ENCODE measurements around the gene ZNF837.
A peak's percentile ranks its signal among the peaks of the same experiment; 100 is the strongest.

Gene ZNF837

DNA sequence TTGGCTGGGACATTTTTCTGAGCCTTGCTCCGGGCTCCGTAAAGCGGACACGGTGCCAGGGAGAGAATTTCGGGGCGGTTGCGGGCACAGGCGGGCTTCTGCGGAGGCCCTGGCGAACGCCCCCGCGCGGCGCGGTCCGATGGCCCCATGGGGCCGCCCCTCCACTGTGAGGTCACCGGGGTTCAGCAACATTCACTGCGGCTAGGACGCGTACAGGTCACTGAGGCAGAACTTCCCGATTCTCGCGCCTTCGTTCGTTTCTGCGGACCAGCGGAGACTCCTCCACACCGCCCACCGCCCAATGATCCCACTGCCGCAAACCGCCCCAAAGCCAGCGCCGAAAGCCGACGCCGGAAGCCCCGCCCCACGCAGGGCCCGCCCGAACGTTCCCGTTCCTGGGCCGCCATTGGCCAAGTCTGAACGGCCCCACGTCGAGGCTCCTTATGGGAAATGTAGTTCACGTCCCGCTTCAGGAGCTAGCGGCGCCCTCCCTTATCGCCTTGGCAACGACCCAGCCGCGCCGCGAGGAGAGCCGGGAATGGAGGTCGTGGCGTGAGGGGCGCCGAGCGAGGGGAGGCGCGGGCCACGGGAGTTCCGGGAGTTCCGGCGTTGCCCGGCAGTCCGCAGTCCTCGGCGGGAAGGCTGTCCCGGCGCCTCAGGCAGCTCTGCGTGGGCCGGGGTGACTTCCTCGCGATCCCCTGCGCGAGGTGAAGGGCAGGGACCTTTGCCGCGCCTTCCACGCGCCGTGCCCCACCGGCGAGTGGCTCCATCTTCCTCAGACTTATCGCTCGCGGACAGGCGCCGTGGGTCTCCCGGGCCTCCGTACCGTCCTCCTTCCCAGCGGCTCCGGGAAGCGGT, 27.6 kb upstream of the ZNF837 start, which contains the start of gene ZNF584 (continued):
- TF ChIP-seq ZNF792 (tag by site-specific recombination; IDR thresholded peaks at IDR 0.05) (0 out of 2 replicates have a peak, but pooled peaks have one; percentile 58), ZNF24 (tag by site-specific recombination; IDR thresholded peaks at IDR 0.05) (peak; percentile 56; the same call in 1 of the 2 replicates), ZNF202 (tag by site-specific recombination; IDR thresholded peaks at IDR 0.05; ENCODE audit: borderline replicate concordance) (no peak), ZNF366 (tag by site-specific recombination; conservative IDR thresholded peaks at IDR 0.05) (no peak), ZNF214 (tag by site-specific recombination; IDR thresholded peaks at IDR 0.05; ENCODE audit: borderline replicate concordance) (no peak), ZNF184 (tag by site-specific recombination; IDR thresholded peaks at IDR 0.05) (no peak), ZNF311 (tag by site-specific recombination; IDR thresholded peaks at IDR 0.05; ENCODE audit: borderline replicate concordance) (no peak), ZSCAN30 (tag by site-specific recombination; IDR thresholded peaks at IDR 0.05) (peak; percentile 65), ZNF354C (tag by site-specific recombination; IDR thresholded peaks at IDR 0.05; ENCODE audit: borderline replicate concordance, low read depth) (no peak), ZNF791 (tag by site-specific recombination; IDR thresholded peaks at IDR 0.05) (no peak), ZNF2 (tag by site-specific recombination; IDR thresholded peaks at IDR 0.05) (peak; percentile 12; the same call in 1 of the 2 replicates), ZNF596 (tag by site-specific recombination; IDR thresholded peaks at IDR 0.05) (no peak), ZNF341 (tag by site-specific recombination; IDR thresholded peaks at IDR 0.05; ENCODE audit: low read depth) (0 out of 2 replicates have a peak, but pooled peaks have one; percentile 18), ZNF670 (tag by site-specific recombination; IDR thresholded peaks at IDR 0.05; ENCODE audit: low read depth) (no peak), OSR2 (tag by site-specific recombination; IDR thresholded peaks at IDR 0.05) (no peak), ZNF837 (tag by site-specific recombination; IDR thresholded peaks at IDR 0.05) (peak; percentile 40; the same call in 1 of the 2 replicates), ZEB2 (tag by site-specific recombination; IDR thresholded peaks at IDR 0.05) (peak; percentile 53), RBAK (tag by site-specific recombination; IDR thresholded peaks at IDR 0.05) (no peak), ZNF138 (tag by site-specific recombination; IDR thresholded peaks at IDR 0.05; ENCODE audit: borderline replicate concordance) (no peak), ZNF626 (tag by site-specific recombination; IDR thresholded peaks at IDR 0.05) (no peak), SCRT2 (tag by site-specific recombination; IDR thresholded peaks at IDR 0.05) (0 out of 2 replicates have a peak, but pooled peaks have one; percentile 1)
- TF ChIP-seq, protein P1, sequence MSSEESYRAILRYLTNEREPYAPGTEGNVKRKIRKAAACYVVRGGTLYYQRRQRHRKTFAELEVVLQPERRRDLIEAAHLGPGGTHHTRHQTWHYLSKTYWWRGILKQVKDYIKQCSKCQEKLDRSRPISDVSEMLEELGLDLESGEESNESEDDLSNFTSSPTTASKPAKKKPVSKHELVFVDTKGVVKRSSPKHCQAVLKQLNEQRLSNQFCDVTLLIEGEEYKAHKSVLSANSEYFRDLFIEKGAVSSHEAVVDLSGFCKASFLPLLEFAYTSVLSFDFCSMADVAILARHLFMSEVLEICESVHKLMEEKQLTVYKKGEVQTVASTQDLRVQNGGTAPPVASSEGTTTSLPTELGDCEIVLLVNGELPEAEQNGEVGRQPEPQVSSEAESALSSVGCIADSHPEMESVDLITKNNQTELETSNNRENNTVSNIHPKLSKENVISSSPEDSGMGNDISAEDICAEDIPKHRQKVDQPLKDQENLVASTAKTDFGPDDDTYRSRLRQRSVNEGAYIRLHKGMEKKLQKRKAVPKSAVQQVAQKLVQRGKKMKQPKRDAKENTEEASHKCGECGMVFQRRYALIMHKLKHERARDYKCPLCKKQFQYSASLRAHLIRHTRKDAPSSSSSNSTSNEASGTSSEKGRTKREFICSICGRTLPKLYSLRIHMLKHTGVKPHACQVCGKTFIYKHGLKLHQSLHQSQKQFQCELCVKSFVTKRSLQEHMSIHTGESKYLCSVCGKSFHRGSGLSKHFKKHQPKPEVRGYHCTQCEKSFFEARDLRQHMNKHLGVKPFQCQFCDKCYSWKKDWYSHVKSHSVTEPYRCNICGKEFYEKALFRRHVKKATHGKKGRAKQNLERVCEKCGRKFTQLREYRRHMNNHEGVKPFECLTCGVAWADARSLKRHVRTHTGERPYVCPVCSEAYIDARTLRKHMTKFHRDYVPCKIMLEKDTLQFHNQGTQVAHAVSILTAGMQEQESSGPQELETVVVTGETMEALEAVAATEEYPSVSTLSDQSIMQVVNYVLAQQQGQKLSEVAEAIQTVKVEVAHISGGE (tag by site-specific recombination; conservative IDR thresholded peaks at IDR 0.05; ENCODE audit: low read depth), result peak; percentile 53
- TF ChIP-seq, protein P2, sequence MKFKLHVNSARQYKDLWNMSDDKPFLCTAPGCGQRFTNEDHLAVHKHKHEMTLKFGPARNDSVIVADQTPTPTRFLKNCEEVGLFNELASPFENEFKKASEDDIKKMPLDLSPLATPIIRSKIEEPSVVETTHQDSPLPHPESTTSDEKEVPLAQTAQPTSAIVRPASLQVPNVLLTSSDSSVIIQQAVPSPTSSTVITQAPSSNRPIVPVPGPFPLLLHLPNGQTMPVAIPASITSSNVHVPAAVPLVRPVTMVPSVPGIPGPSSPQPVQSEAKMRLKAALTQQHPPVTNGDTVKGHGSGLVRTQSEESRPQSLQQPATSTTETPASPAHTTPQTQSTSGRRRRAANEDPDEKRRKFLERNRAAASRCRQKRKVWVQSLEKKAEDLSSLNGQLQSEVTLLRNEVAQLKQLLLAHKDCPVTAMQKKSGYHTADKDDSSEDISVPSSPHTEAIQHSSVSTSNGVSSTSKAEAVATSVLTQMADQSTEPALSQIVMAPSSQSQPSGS (tag by site-specific recombination; IDR thresholded peaks at IDR 0.05; ENCODE audit: low read depth), result no peak
- TF ChIP-seq, protein P3, sequence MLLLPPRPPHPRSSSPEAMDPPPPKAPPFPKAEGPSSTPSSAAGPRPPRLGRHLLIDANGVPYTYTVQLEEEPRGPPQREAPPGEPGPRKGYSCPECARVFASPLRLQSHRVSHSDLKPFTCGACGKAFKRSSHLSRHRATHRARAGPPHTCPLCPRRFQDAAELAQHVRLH (tag by site-specific recombination; IDR thresholded peaks at IDR 0.05), result no peak; the same call in 1 of the 2 replicates
- TF ChIP-seq, protein P4, sequence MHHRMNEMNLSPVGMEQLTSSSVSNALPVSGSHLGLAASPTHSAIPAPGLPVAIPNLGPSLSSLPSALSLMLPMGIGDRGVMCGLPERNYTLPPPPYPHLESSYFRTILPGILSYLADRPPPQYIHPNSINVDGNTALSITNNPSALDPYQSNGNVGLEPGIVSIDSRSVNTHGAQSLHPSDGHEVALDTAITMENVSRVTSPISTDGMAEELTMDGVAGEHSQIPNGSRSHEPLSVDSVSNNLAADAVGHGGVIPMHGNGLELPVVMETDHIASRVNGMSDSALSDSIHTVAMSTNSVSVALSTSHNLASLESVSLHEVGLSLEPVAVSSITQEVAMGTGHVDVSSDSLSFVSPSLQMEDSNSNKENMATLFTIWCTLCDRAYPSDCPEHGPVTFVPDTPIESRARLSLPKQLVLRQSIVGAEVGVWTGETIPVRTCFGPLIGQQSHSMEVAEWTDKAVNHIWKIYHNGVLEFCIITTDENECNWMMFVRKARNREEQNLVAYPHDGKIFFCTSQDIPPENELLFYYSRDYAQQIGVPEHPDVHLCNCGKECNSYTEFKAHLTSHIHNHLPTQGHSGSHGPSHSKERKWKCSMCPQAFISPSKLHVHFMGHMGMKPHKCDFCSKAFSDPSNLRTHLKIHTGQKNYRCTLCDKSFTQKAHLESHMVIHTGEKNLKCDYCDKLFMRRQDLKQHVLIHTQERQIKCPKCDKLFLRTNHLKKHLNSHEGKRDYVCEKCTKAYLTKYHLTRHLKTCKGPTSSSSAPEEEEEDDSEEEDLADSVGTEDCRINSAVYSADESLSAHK (tag by site-specific recombination; IDR thresholded peaks at IDR 0.05), result no peak; the same call in 1 of the 2 replicates
- TF ChIP-seq, protein P5, sequence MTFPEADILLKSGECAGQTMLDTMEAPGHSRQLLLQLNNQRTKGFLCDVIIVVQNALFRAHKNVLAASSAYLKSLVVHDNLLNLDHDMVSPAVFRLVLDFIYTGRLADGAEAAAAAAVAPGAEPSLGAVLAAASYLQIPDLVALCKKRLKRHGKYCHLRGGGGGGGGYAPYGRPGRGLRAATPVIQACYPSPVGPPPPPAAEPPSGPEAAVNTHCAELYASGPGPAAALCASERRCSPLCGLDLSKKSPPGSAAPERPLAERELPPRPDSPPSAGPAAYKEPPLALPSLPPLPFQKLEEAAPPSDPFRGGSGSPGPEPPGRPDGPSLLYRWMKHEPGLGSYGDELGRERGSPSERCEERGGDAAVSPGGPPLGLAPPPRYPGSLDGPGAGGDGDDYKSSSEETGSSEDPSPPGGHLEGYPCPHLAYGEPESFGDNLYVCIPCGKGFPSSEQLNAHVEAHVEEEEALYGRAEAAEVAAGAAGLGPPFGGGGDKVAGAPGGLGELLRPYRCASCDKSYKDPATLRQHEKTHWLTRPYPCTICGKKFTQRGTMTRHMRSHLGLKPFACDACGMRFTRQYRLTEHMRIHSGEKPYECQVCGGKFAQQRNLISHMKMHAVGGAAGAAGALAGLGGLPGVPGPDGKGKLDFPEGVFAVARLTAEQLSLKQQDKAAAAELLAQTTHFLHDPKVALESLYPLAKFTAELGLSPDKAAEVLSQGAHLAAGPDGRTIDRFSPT (tag by site-specific recombination; IDR thresholded peaks at IDR 0.05), result peak; percentile 21
- TF ChIP-seq, protein P6, sequence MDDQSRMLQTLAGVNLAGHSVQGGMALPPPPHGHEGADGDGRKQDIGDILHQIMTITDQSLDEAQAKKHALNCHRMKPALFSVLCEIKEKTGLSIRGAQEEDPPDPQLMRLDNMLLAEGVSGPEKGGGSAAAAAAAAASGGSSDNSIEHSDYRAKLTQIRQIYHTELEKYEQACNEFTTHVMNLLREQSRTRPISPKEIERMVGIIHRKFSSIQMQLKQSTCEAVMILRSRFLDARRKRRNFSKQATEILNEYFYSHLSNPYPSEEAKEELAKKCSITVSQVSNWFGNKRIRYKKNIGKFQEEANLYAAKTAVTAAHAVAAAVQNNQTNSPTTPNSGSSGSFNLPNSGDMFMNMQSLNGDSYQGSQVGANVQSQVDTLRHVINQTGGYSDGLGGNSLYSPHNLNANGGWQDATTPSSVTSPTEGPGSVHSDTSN (CRISPR knock-in tag; IDR thresholded peaks at IDR 0.05), result peak; percentile 85

Measured in HEK293 (cell line).